Right lobe of liver (tissue), 6 donors: ENCODE results near the gene TBX21. TPM values are rescaled to one million over a fixed set of nuclear protein-coding genes. Genes with fewer than 3 reads are reported as not detected.

ENCODE experiments used
- ATAC-seq, 4 donors: fragments of 200-7000 bp; cut with Tn5 transposase; one replicate each; pipeline ENCODE4 v1.9.1; 2020; ENCODE audit warnings: mild to moderate bottlenecking in 4 of 4, moderate library complexity in 4 of 4
- DNase-seq, 3 donors: peaks; one replicate each; pipeline ENCODE4 v3.0.0-alpha.2; 2020
- H3K27ac ChIP-seq, 3 donors: fragments of 200-600 bp; one replicate each; pipeline ENCODE4 v1.8.0; 2022
- H3K27me3 ChIP-seq, 2 donors: fragments of 200-600 bp; one replicate each; pipeline ENCODE4 v1.8.0; 2022
- H3K36me3 ChIP-seq, 4 donors: fragments of 200-600 bp; sonication (generic) in 1 of 4; one replicate each; pipeline versions ENCODE4 v1.5.1 to v1.8.0; 2017 to 2022; ENCODE audit warnings: control low read depth in 1 of 4
- H3K4me1 ChIP-seq, 4 donors: fragments of 200-600 bp; sonication (generic) in 1 of 4; one replicate each; pipeline versions ENCODE4 v1.5.1 to v1.8.0; 2017 to 2022; ENCODE audit warnings: control low read depth in 1 of 4
- H3K4me3 ChIP-seq, 3 donors: fragments of 200-600 bp; one replicate each; pipeline ENCODE4 v1.8.0; 2022
- H3K9me3 ChIP-seq, 4 donors: fragments of 200-600 bp; sonication (generic) in 1 of 4; one replicate each; pipeline versions ENCODE4 v1.5.1 to v1.8.0; 2017 to 2022; ENCODE audit warnings: control low read depth in 1 of 4
- POLR2A ChIP-seq: fragments of 450-650 bp; IDR thresholded peaks from one replicate; pipeline ENCODE4 v1.6.1; 2017; ENCODE audit warnings: antibody characterized with exemption, mild to moderate bottlenecking
- WGBS: methylation state at CpG from one replicate; pipeline ENCODE4 v1.1.6; 2018; ENCODE audit warnings: low coverage, low lambda C conversion rate; ENCODE audit not compliant: insufficient coverage; ENCODE audit errors: missing lambda C conversion rate; 5-methylcytosine and 5-hydroxymethylcytosine counted together
- intact Hi-C, 2 donors: fragments of 100-400 bp; cut with DNase I; formaldehyde crosslinking; loops; one replicate each; pipeline versions ENCODE4 v1.11.2 to v1.14.1; 2022
- total RNA-seq, 6 experiments: library from RNA; depleted of rRNA in 2 of 6; stranded (reverse); fragments of >200 nt in 2 of 6; fragmentation: NEBNext Ultra II Directional in 3 of 6; extraction: Animal tissue kit (Norgen Biotek cat#: 25700) in 3 of 6; gene quantifications; one replicate each; pipeline versions ENCODE4 v1.1.0 to v1.2.4, GENCODE V29; 2016 to 2023
- TF ChIP-seq, protein P1 (sequence below), 4 donors: fragments of 200-600 bp in 3 of 4; fragments of 450-650 bp in 1 of 4; IDR thresholded peaks; one replicate each; pipeline versions ENCODE4 v1.5.1 to v1.8.0; 2016 to 2022; ENCODE audit warnings: antibody characterized with exemption in 4 of 4, mild to moderate bottlenecking in 2 of 4
- donor health status: DM: no; HTN: yes; CAD: no.
- donor health status: DM: no; HTN: no; CAD: no.
- donor health status: DM: no; HTN: no; CAD: no.
- donor health status: DM: no; HTN: yes; CAD: no.
- donor health status: DM: no; HTN: yes; CAD: no.

TBX21 gene
- total RNA-seq, 6 experiments from 2014 or later: 0.19 to 0.56 (median 0.24) TPM; not detected in 1

DNA sequence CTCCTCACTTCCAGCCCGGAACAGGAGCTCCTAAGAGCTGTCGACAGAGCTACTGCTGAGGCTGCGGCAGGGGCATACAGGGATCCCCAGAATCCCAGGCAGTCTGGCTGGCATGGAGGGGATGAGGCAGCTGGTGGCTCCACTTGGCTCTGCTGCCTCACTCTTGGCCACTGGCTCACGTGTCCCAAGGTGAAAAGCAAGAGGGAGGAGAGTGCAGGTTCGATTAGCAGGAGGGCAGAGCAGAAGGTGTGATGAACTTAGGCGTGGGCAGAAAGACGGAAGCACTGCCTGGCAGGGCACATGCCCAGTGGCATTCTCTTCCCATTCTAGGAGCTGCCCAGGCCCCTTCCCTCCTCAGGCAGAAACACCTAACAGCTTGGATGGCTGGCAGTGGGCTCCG is 11.3 kb upstream of the TBX21 start:
- peaks cover 0 to 20% of the 10 kb centered on the region in 2 donors for H3K27me3 ChIP-seq
- H3K4me3 ChIP-seq: no peak overlapping the region
- no peak for DNase-seq
- no peak for ATAC-seq
- H3K4me1 ChIP-seq: no peaks in the 10 kb centered on the region
- H3K9me3 ChIP-seq: no peaks in the 10 kb centered on the region
- intact Hi-C loops: no loop called here
- no peaks in the 10 kb centered on the region for H3K36me3 ChIP-seq
- H3K27ac ChIP-seq: no peak overlapping the region
- no peak for TF ChIP-seq POLR2A
- 37% methylated on average over 7 of the region's 8 CpGs for WGBS

DNA sequence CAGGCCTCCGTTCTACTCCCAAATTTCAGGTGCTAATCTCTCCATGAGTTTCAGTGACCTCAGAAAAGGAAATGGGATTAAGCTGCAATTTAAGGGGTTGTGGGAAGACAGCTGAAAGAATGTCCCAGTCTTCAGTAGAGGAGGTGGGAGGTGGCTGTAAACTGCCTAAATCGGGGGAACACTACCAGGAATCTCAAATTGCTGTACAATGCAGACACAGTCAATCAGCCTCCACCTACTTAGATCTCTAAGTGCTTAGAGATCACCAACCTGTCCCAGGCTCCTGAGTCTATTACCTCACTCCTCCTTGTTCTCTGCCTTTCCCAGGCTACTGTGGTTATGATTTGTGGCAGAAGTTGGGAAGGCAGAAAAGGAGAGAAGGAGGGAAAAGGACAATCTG is 8.3 kb upstream of the TBX21 start:
- TF ChIP-seq, protein P1, sequence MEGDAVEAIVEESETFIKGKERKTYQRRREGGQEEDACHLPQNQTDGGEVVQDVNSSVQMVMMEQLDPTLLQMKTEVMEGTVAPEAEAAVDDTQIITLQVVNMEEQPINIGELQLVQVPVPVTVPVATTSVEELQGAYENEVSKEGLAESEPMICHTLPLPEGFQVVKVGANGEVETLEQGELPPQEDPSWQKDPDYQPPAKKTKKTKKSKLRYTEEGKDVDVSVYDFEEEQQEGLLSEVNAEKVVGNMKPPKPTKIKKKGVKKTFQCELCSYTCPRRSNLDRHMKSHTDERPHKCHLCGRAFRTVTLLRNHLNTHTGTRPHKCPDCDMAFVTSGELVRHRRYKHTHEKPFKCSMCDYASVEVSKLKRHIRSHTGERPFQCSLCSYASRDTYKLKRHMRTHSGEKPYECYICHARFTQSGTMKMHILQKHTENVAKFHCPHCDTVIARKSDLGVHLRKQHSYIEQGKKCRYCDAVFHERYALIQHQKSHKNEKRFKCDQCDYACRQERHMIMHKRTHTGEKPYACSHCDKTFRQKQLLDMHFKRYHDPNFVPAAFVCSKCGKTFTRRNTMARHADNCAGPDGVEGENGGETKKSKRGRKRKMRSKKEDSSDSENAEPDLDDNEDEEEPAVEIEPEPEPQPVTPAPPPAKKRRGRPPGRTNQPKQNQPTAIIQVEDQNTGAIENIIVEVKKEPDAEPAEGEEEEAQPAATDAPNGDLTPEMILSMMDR (IDR thresholded peaks at IDR 0.05): no peak
- TF ChIP-seq POLR2A: no peak
- Histone ChIP-seq H3K4me3 (no peak overlapping the region), H3K9me3 (no peaks in the 10 kb centered on the region), H3K4me1 (no peaks in the 10 kb centered on the region), H3K36me3 (no peaks in the 10 kb centered on the region), H3K27me3 (peaks cover 0 to 20% of the 10 kb centered on the region in 2 donors), H3K27ac (no peak overlapping the region)
- ATAC-seq (no peak), DNase-seq (no peak)
- intact Hi-C loops: no loop called here
- WGBS: 75% methylated on average over 2 of the region's 2 CpGs

DNA sequence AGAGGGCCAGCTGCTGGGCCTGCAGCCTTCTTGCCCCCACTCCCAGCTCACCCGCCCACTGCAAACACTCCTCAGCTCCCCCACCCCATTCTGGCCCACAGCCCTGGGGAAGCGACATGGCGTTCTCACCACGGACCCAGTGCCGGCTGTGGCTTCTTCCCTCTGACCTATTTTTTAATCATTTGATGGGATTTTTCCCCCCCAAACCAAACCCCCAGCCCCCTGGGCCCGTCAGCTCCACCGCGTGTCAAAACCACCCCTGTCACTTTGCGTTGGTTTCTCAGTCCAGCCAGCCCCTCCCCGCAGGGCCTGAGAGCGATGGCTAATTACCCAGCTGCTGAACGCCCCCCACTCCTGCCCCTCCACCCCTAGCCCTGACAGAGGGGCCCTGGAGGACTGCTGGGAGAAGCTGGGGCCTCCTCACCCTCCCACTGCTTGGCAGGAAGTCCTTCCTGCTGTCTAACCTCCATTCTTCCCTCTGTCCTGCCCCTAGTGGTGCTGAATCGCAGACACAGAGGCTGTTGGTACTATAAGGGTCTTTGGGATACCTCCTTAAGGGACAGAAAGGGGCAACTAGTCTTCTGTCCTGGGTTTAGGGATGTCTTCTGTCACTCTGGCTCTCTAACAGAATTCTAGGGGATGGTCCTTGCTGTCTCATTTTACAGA is 7.5 kb upstream of the TBX21 start:
- Histone ChIP-seq H3K27ac (no peak overlapping the region), H3K27me3 (peaks cover 0 to 16% of the 10 kb centered on the region in 2 donors), H3K9me3 (no peaks in the 10 kb centered on the region), H3K4me3 (no peak overlapping the region), H3K4me1 (no peaks in the 10 kb centered on the region), H3K36me3 (no peaks in the 10 kb centered on the region)
- intact Hi-C loops: no loop called here
- DNase-seq (peak in 1 of 3 donors; percentile 29), ATAC-seq (no peak)
- TF ChIP-seq, protein P1 (IDR thresholded peaks at IDR 0.05): no peak
- no peak for TF ChIP-seq POLR2A
- 69% methylated on average over 10 of the region's 13 CpGs for WGBS

DNA sequence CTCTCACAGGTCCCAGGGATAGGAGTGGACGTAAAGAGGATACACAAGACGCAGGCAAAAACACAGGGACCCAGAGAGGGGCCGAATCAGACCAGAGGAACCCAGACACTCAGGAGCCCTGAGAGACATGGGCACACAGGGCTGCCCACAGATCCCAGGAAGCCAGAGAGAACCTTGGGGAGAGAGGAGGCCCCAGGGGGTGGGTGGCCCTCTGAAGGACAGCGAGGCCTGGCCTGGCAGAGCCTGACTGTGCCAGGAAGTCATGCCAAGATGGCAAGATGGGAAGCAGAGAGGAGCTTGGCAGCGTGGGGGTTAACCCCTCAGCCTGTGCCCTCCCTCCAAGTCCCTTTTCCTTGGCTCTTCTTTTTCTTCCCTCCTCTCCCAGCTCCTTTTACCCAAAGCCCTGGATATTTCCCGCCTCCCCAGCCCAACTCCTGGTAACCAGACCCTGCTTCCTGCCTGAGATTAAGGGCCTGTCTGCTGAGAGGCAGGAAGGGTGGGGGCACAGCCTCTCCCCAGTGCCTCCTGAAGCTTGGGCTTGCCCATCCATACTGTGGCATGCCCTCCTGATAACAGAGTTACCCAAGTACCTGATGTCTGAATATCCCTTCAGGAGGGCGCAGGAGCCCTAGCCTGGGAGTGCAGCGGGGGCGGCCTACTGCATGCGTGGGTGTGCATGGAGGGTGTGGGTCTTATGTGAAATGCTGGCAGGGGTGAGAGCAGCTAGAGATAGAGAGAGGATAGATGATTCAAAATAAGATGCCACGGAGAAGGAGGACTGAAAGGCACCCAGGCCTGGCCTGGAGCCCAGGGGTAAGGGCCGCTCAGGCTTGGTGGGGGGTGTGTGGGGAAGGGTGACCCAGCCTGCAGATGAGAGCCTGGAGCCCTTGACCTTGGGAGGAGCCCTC is 6.0 kb upstream of the TBX21 start:
- Histone ChIP-seq H3K27me3 (peaks cover 0 to 6% of the 10 kb centered on the region in 2 donors), H3K4me3 (no peak overlapping the region), H3K9me3 (no peaks in the 10 kb centered on the region), H3K27ac (no peak overlapping the region), H3K36me3 (no peaks in the 10 kb centered on the region), H3K4me1 (no peaks in the 10 kb centered on the region)
- peak in 1 of 4 donors; percentile 7 for ATAC-seq
- WGBS: 82% methylated on average over 9 of the region's 12 CpGs
- TF ChIP-seq POLR2A: no peak
- TF ChIP-seq, protein P1 (IDR thresholded peaks at IDR 0.05): no peak
- DNase-seq: no peak
- intact Hi-C loops: no loop called here

DNA sequence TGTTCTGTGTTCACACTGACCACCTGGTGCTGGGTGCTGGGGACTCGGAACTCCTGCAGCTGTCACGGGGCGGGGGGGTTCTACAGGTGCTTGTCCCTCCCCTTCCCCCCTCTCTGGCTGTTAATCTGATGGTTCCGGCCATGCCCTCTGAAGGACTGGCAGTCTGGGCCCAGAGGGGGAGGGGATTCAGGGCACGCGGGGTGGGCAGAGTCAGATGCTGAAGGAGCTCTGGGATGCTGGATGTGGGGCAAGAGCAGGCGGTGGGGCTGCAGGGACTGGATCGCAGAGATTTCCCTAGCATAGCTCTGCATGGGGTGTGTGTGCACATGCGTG is 5.4 kb upstream of the TBX21 start:
- no CpG with 5 or more reads among the region's 9 CpGs for WGBS
- no peak overlapping the region for H3K4me3 ChIP-seq
- intact Hi-C loops: no loop called here
- H3K27me3 ChIP-seq: peaks cover 0 to 7% of the 10 kb centered on the region in 2 donors
- DNase-seq: no peak
- H3K36me3 ChIP-seq: no peaks in the 10 kb centered on the region
- no peak for ATAC-seq
- no peak for TF ChIP-seq POLR2A
- no peaks in the 10 kb centered on the region for H3K4me1 ChIP-seq
- no peak overlapping the region for H3K27ac ChIP-seq
- no peaks in the 10 kb centered on the region for H3K9me3 ChIP-seq
